Central memory CD8-positive, alpha-beta T cell (primary cell): Measurements from ENCODE around the gene MAP2K5.

Source experiments
- ATAC-seq: fragments of 150-1000 bp; cut with Tn5 transposase; replicated peaks from 2 replicates; pipeline ENCODE4 v1.10.0; 2022; ENCODE audit warnings: mild to moderate bottlenecking, moderate FRiP score, moderate number of reproducible peaks; ENCODE audit not compliant: poor library complexity, severe bottlenecking; ENCODE audit errors: extremely low read depth
- DNase-seq, 2 donors: peaks; one replicate each; pipeline ENCODE4 v3.0.0; 2021; ENCODE audit warnings: low spot score in 2 of 2
- H3K27ac Mint-ChIP-seq: one replicate; pipeline ENCODE4 v1.8.0; 2022; ENCODE audit warnings: low read depth, mild to moderate bottlenecking, moderate library complexity, mixed read lengths
- H3K27me3 Mint-ChIP-seq: one replicate; pipeline ENCODE4 v1.8.0; 2022; ENCODE audit warnings: mixed read lengths
- H3K36me3 Mint-ChIP-seq: one replicate; pipeline ENCODE4 v1.8.0; 2022; ENCODE audit warnings: mild to moderate bottlenecking, moderate library complexity, mixed read lengths; ENCODE audit not compliant: insufficient read depth
- H3K4me1 Mint-ChIP-seq: one replicate; pipeline ENCODE4 v1.8.0; 2022; ENCODE audit warnings: mixed read lengths
- H3K4me3 Mint-ChIP-seq: one replicate; pipeline ENCODE4 v1.8.0; 2022; ENCODE audit warnings: mild to moderate bottlenecking, moderate library complexity, mixed read lengths
- H3K9me3 Mint-ChIP-seq: one replicate; pipeline ENCODE4 v1.8.0; 2022; ENCODE audit warnings: mixed read lengths

The MAP2K5 gene

DNA sequence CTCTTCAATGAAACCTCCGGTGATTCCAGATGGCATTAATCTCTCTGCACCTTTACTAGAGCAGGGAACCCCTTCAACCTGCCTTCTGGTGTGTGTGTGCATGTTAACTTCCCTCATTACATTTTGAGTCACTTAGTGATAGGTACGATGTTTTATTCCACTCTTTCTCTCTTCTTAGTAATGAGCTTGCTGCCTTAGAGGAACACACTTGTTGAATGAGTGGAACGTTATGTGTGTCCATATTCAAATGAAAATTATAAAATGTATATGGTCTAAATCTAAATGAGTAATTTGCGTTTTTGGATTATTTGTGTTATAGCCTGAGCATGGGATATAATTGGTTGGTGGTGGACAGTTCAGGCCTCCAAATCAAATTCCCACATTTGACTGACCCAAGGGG lies 12.1 kb downstream of the MAP2K5 start:
- Mint-ChIP-seq H3K36me3 (peaks cover 10% of the 10 kb centered on the region), H3K9me3 (no peaks in the 10 kb centered on the region), H3K4me3 (no peak overlapping the region), H3K27ac (no peak overlapping the region), H3K4me1 (peaks cover 33% of the 10 kb centered on the region), H3K27me3 (no peaks in the 10 kb centered on the region)
- ATAC-seq (no peak), DNase-seq (no peak)

DNA sequence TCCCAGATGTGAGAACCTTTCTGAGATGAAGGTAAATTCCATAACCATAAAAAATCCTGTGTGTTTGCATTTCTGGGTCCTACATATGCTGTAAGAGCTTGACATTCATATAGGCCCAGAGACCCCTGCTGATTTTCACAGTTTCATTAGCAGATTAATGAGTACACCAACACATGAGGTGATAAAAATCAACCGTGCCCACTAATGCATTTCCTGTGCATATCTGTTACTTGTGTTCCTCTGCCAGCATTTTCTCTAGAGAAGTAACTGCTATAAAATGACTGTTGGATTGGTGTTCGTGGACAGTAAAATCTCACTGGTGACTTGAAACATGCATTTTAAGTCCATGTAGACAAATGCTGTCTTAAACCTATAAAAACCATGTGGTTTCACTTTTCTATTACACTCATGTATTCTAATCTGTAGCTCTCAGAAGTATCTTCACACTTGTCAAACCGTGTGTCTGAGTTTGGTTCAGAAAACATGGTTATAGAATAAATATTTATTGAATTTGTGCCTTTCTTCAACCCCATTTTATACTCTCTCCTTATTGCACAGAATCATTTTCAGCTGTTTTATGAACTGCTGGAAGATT lies 14.6 kb downstream of the MAP2K5 start:
- H3K27ac Mint-ChIP-seq = no peak overlapping the region
- H3K36me3 Mint-ChIP-seq = peaks cover 10% of the 10 kb centered on the region
- no peaks in the 10 kb centered on the region for H3K9me3 Mint-ChIP-seq
- ATAC-seq = peak; percentile 28
- DNase-seq = no peak
- H3K4me3 Mint-ChIP-seq = no peak overlapping the region
- no peaks in the 10 kb centered on the region for H3K27me3 Mint-ChIP-seq
- peaks cover 33% of the 10 kb centered on the region for H3K4me1 Mint-ChIP-seq

DNA sequence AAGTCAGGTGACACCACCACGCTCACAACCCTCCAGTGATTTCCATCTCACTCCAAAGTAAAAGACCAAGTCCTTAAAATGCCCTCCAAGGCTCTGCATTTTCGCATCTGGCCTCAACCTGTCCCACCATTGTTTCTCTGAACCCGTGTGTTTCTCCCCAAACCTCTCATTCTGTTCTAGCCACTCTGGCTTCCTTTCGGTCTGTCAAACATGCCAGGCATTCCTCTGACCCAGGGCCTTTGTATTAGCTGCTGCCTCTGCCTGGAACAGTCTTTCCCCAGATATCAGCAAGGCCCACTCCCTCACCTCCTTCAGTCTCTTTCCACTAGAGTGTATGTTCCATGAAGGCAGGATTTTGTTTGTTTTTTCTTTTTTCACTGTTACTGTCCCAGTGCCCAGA lies 16.0 kb downstream of the MAP2K5 start:
- H3K4me3 Mint-ChIP-seq = no peak overlapping the region
- DNase-seq (no peak), ATAC-seq (no peak)
- no peaks in the 10 kb centered on the region for H3K27me3 Mint-ChIP-seq
- no peaks in the 10 kb centered on the region for H3K9me3 Mint-ChIP-seq
- no peak overlapping the region for H3K27ac Mint-ChIP-seq
- peaks cover 10% of the 10 kb centered on the region for H3K36me3 Mint-ChIP-seq
- peaks cover 39% of the 10 kb centered on the region for H3K4me1 Mint-ChIP-seq

DNA sequence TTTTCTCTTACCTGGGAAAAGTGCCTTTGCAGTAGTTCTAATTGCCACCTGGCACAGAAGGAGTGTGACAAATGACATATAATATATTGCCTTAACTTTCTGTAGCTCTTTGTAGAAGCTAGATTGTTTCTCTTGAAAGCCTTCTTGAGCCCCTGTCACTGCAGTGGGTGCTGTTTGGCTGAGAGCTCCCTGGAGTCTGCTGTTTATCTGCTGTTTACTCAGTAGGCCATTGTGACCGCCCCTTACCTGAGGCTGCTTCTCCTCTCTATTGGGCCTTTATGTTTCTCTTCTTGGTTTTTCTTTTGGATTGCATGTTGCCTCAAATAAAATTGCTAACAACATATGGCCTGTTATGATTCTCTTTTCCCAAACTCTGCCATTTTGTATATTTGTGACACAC lies 16.7 kb downstream of the MAP2K5 start:
- H3K9me3 Mint-ChIP-seq = no peaks in the 10 kb centered on the region
- H3K27me3 Mint-ChIP-seq = no peaks in the 10 kb centered on the region
- peaks cover 8% of the 10 kb centered on the region for H3K36me3 Mint-ChIP-seq
- DNase-seq (no peak), ATAC-seq (no peak)
- H3K4me1 Mint-ChIP-seq = peaks cover 43% of the 10 kb centered on the region
- no peak overlapping the region for H3K4me3 Mint-ChIP-seq
- H3K27ac Mint-ChIP-seq = no peak overlapping the region

DNA sequence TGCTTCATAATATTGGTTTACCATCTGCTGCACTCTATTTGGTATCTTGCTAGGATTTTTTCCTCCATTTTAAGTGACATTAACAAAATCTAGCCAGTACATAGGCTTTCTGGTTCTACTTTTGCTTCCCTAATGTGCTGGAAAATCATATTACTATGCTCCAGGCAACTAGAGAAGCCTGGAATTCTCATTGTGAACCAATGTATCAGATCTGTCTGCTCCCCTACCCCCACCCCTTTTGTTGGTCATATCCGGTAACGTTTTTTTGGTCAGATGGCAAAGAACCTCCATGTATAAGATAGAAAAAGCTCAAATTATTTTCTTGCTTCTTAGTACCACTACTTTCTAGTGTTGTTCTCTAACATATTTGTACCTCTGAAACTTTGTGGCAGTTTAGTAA lies 17.1 kb downstream of the MAP2K5 start:
- no peak overlapping the region for H3K27ac Mint-ChIP-seq
- H3K4me3 Mint-ChIP-seq = no peak overlapping the region
- peaks cover 7% of the 10 kb centered on the region for H3K36me3 Mint-ChIP-seq
- ATAC-seq (no peak), DNase-seq (no peak)
- H3K9me3 Mint-ChIP-seq = no peaks in the 10 kb centered on the region
- no peaks in the 10 kb centered on the region for H3K27me3 Mint-ChIP-seq
- H3K4me1 Mint-ChIP-seq = peaks cover 46% of the 10 kb centered on the region

DNA sequence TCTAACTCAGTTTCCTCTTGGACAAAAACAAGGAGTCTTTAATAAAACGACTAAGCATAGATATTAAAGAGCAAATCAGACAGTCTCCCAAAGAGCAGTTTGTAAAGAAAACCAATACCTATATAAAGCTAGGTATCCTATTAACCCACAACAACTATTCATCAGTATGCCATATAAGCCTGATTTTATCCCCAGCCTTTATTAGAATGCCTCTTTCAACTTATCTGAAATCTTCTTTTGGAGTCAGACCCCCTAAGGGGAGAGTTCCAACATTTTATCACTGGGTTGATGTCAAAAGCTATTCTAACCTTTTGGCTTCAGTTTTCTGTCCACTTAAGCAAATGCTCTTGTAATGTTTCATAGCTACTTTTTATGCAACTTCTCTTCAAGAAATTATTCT lies 17.8 kb downstream of the MAP2K5 start:
- DNase-seq (no peak), ATAC-seq (no peak)
- Mint-ChIP-seq H3K9me3 (no peaks in the 10 kb centered on the region), H3K27me3 (no peaks in the 10 kb centered on the region), H3K4me3 (no peak overlapping the region), H3K4me1 (peaks cover 41% of the 10 kb centered on the region), H3K27ac (no peak overlapping the region), H3K36me3 (peaks cover 7% of the 10 kb centered on the region)

DNA sequence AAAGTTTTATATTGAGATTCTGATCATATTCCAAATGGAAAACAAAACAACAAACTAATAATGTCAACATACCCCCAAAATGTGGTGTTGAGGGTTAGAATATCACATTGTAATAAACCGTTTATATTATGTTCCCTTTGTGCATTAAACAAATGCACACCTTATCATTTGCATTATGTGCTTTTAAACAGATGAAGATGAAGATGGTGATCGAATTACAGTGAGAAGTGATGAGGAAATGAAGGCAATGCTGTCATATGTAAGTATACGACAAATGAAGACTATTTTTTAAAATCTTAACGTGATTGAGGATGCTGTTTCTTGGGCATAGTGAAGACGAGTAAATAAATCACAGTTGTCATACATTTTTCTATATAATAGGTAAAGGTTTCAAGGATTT lies 20.6 kb downstream of the MAP2K5 start:
- Mint-ChIP-seq H3K27ac (no peak overlapping the region), H3K4me1 (peaks cover 28% of the 10 kb centered on the region), H3K4me3 (no peak overlapping the region), H3K36me3 (peaks cover 8% of the 10 kb centered on the region), H3K27me3 (no peaks in the 10 kb centered on the region), H3K9me3 (no peaks in the 10 kb centered on the region)
- ATAC-seq (no peak), DNase-seq (no peak)

DNA sequence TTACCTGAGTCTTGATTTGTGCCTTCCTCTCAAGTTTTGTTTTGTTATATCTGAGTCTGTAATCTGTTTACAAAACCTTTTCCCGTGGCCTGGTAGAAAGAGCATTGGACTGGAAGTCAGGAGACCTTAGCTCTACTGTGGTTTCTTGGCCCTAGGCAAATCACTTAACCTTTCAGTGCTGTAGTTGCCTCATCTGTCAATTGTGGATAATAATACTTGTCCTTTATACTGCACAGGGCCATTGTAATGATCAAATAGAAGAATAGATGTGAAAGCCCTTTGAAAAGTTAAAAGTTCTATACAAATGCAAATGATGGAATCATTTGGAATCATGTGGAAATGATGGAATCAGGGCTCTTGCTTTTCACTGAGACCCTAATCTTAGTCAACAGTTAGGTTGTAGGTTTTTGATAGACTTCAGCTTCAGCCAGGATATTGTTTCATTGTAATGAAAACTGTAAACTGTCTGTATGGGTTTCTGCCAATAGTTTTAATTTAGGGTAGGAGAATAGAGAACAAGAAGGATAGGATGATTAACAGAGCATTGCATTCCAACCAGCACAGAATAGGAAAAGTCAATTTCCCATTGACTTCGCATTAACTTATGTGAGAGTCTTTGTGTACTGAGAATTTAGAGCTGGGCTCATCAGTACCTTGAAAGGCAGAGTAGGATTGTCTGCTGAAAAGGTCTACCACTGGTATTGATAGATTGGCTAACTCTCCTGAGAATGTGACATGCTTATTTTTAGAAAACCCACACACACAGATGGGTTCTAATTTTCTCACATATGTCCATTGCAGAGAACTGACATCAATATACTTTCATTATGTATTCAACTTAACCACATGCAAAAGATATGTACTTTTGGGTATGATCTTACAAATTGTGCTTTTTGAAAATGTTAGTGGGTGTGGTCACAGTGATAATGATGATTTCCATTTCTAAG lies 21.8 kb downstream of the MAP2K5 start:
- H3K36me3 Mint-ChIP-seq = peaks cover 9% of the 10 kb centered on the region
- no peak for DNase-seq
- no peak for ATAC-seq

DNA sequence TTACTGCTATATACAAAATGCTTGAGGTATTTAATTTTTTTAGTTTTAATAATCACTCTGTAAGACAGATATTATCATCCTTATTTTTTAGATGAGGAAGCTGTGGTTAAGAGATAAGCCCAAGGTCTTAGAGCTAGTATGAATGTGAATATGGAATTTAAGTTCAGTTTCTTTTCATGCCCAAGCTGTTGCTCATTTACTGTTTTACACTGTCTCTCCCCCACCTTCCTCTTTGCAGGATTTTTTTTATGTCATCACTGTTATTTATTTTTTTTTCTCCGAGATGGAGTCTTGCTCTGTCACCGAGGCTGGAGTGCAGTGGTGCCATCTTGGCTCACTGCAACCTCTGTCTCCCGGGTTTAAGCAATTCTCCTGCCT lies 22.5 kb downstream of the MAP2K5 start:
- H3K36me3 Mint-ChIP-seq = peaks cover 7% of the 10 kb centered on the region
- no peak overlapping the region for H3K27ac Mint-ChIP-seq
- ATAC-seq (no peak), DNase-seq (no peak)
- H3K4me1 Mint-ChIP-seq = peaks cover 15% of the 10 kb centered on the region
- no peaks in the 10 kb centered on the region for H3K27me3 Mint-ChIP-seq
- no peaks in the 10 kb centered on the region for H3K9me3 Mint-ChIP-seq
- no peak overlapping the region for H3K4me3 Mint-ChIP-seq

More for the DNA sequence above, 21.8 kb downstream of the MAP2K5 start:
- no peak overlapping the region for H3K4me3 Mint-ChIP-seq
- no peaks in the 10 kb centered on the region for H3K27me3 Mint-ChIP-seq
- H3K27ac Mint-ChIP-seq = no peak overlapping the region
- H3K4me1 Mint-ChIP-seq = peaks cover 16% of the 10 kb centered on the region
- H3K9me3 Mint-ChIP-seq = no peaks in the 10 kb centered on the region

DNA sequence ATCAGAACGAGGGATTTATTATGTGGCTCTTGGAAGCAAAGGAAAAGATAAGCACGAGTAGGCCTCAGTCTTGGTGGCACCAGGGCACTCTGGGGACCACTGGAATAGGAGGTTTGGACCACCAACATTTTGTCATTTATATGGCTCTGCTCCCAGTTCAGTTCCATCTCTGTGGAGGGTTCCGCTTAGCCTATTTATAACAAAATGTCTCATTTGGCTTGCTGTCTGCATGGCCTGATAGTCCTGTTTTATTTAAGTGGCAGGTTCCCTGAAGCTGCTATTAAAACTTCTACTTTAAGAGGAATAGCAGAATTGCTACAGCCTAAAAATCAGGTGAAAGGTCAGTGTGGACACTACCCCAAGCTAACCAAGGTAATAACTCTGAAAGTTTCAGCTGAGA lies 27.2 kb downstream of the MAP2K5 start:
- Mint-ChIP-seq H3K9me3 (no peaks in the 10 kb centered on the region), H3K36me3 (peaks cover 10% of the 10 kb centered on the region), H3K27me3 (no peaks in the 10 kb centered on the region), H3K27ac (no peak overlapping the region), H3K4me1 (peaks cover 6% of the 10 kb centered on the region), H3K4me3 (no peak overlapping the region)
- ATAC-seq (no peak), DNase-seq (no peak)

DNA sequence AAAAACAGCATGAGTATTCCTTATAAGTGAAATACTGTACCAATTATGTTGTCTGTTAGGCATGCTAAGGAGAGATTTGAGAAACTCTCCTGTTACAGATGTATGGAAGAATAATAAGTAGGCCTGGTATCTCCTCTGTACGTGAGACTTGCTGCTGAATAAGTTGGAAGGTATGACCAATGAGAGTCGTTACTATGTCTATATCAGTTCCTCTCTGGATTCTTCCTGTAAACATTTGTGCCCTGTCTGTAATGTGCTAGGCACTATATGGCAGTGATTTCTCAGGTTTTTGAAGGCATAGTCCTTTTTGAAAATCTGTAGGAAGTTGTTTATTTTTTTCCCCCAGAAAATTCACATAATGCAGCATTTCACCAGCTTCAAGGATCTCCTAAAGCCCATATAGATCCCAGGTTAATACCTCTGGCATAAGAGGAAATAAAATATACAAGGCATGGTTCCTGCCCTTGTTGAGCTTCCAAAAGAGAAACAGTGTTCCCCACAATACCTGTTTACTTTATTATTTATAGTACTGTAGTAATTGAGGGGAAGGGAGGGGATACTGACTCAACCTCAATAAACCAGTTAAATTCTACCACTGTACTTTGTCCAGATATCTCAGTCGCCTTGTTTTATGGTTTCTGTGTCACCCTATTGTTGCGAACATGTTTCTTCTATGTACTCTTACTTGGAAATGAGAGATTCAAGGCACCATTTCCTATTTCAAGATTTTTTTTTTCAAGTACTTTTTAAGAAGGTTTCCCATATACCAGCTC lies 28.6 kb downstream of the MAP2K5 start:
- H3K27me3 Mint-ChIP-seq = no peaks in the 10 kb centered on the region
- no peak overlapping the region for H3K27ac Mint-ChIP-seq
- no peak overlapping the region for H3K4me3 Mint-ChIP-seq
- ATAC-seq (no peak), DNase-seq (no peak)
- H3K9me3 Mint-ChIP-seq = no peaks in the 10 kb centered on the region
- H3K36me3 Mint-ChIP-seq = peaks cover 10% of the 10 kb centered on the region
- H3K4me1 Mint-ChIP-seq = peaks cover 6% of the 10 kb centered on the region

DNA sequence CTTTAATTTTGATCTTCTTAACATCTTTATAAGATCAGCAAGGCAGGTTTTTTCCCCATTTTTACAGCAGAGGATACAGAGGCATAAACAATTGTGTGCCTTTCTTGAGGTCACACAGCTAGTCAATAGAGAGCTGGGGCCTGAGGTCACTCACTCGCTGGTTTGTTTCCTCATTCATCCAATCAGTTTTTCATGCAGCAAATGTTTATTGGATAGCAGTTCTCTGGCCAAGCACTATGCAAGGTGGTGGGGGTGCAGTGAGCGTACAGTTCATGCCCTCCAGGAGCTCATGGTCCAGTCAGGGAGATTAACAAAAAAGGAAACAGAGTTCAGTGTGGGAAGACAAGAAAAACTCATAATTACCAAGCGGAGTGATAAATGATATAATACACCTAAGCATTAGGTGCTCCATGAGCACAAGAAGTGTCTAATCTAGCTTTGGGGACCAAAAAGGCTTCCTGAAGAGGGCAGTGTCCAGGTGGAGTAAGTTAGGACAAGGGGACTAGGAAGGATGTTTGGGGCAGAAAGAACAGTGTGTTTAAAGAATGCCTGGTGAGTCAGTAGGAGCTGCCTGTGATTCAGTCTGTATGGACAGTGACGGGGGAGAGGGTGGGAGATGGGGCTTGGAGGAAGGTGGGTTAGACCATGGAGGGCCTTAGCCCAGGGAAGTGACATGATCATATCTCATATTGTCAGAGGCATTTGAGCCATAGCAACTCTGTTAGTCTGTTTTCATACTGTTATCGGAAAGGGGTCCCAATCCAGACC lies 29.3 kb downstream of the MAP2K5 start:
- no peak for ATAC-seq
- Mint-ChIP-seq H3K27ac (no peak overlapping the region), H3K4me3 (no peak overlapping the region), H3K9me3 (no peaks in the 10 kb centered on the region), H3K4me1 (peaks cover 6% of the 10 kb centered on the region), H3K27me3 (no peaks in the 10 kb centered on the region), H3K36me3 (peaks cover 10% of the 10 kb centered on the region)
- DNase-seq = no peak
